ACHN (cell line): ENCODE measurements around the gene STAB2.

Experiments
- DNase-seq: peaks from one replicate; pipeline ENCODE4 v3.0.0-alpha.2; 2015
- in situ Hi-C: cut with HindIII; loops from 2 replicates; pipeline ENCODE4 v1.10.0; 2017; ENCODE audit warnings: low sequenced_read_pairs, low pct_ligation_motif_present, low pct_unique_long_range_greater_than_20kb

Gene STAB2

GRCh38 chr12:103572312-103573045 lies 14.6 kb upstream of the STAB2 start:
- no peak for DNase-seq
- in situ Hi-C loops = no loop called here

GRCh38 chr12:103573185-103573584 lies 13.9 kb upstream of the STAB2 start:
- in situ Hi-C loops = no loop called here
- DNase-seq = no peak

GRCh38 chr12:103578926-103579325 lies 8.1 kb upstream of the STAB2 start:
- in situ Hi-C loops = no loop called here
- DNase-seq = no peak

DNA sequence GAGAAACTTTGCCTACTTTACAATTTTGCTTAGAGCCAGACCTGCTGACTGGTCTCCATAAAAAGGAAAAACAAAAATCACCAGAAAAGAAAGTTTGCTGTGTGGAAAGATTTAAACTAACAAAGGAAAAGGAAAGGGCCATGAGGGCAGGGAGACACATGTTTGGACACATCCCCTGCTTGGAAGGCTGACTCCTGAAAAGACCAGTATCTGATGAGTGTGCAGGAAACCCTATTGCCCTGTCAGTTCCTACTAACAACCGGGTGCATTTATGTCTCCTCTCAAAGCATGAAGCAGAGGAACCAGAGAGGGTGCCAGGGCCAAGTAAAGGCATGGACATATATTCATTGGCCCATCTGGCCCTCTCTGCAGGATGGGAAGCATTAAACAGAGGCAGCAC lies 7.0 kb upstream of the STAB2 start:
- no peak for DNase-seq

GRCh38 chr12:103583008-103583407 lies 4.1 kb upstream of the STAB2 start:
- in situ Hi-C loops = no loop called here
- no peak for DNase-seq

More for the DNA sequence above, 7.0 kb upstream of the STAB2 start:
- in situ Hi-C loops = no loop called here

DNA sequence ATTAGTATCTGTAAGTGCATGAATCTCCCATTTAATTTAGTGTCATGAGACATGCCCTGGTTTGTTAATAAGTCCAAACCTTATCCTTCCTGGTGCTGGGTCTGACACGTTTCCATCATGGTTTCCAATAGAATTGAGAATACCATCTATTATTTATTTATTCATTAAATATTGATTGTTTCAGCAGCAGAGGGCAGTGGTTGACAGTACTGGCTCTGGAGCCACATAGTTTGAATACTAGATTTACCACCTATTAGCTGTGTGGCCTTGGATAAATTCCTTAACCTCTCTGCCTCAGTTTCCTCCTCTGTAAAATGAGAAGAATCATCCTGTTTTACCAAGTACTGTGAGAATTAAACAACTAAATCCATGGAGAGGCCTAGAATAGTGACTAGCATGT lies 941 bp upstream of the STAB2 start:
- in situ Hi-C loops = no loop called here
- DNase-seq = peak; percentile 18

DNA sequence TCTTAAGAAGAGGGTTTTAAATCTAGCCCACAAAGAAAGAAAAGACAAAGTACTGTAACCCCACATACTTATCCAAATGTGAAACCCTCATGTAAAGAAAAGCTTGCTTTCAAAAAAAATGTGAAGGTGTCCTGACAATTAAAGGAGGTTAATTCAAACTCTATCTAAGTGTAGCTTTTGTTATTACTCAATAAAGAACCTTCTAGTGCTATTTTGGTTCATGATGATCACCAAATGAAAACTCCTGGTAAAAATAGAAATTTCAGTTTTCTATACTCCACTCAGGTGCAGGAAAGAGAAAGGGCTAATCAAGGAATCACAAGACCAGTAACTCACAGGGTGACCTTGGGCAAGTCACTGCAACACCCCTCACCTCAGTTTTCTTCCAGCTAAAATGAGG lies 1.6 kb downstream of the STAB2 start:
- DNase-seq = no peak
- in situ Hi-C loops = no loop called here

- no peak for DNase-seq
- in situ Hi-C loops = no loop called here
These were observed 2.4 kb downstream of the STAB2 start for GRCh38 chr12:103589517-103589916.

GRCh38 chr12:103590271-103590670 lies 3.2 kb downstream of the STAB2 start:
- in situ Hi-C loops = no loop called here
- DNase-seq = no peak

DNA sequence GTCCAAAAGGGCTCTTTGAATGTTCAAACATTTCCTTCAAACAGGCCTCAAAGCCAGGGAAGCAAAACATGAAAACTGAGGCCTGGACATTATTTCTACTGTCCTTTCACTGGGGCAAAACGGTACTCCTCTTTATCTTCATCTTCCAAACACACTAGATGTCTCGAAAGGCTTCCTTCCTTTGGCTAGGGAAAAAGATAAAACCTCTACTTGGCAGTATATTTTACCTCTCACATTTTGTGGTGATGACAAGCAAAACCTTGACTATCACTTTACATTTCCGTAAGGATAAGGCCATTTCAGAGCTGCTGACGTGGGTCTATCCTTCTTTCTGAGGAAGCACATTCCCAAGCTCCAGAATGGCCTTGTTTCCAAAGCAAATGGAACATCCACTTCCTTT lies 9.9 kb downstream of the STAB2 start:
- in situ Hi-C loops = no loop called here
- no peak for DNase-seq

DNA sequence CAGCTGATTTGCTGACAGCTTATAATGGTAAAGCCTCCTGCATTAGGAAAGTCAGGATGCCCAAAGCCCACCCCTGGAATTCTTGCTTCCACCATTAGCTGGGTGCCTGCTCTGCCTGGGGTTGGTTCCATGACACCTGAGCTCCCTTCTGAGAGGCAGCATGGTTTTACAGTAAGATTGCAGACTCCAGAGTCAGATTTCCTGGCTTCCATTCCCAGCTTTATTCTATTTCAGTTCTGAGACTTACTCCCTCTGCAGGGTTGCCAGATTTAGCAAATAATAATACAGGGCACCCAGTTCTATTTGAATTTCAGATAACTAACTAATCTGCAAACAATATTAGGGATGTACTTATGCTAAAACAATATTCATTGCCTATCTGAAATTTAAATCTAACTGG lies 12.2 kb downstream of the STAB2 start:
- in situ Hi-C loops = no loop called here

DNA sequence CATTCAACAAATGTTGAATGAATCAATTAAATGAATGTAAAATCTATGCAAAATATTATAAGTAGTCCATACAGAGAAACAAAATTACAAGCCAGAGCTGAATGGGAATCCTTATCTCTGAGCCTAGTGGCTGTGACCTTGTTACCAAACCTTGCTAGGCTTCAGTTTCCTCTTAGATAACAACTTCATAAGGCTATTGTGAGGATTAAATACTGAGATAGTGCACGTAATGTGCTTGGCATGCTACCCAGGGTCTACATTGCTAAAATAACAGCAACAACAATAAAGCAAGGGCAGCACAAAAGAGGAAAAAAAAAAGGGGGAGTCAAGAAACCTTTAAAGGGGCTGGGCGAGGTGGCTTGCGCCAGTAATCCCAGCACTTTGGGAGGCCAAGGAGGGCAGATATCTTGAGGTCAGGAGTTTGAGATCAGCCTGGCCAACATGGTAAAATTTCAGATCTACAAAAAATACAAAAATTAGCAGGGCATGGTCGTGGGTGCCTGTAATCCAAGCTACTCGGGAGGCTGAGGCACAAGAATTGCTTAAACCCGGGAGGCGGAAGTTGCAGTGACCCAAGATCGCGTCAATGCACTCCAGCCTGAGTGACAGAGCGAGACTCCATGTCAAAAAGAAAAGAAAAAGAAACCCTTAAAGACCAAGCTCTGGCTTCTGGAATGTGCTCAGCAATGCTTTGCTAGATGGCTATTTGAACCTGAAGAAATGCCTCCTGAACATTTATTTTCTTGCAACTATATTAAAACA lies 14.1 kb downstream of the STAB2 start:
- DNase-seq = no peak
- in situ Hi-C loops = no loop called here

More for the DNA sequence above, 12.2 kb downstream of the STAB2 start:
- no peak for DNase-seq

- no peak for DNase-seq
- in situ Hi-C loops = no loop called here
These were observed 33.3 kb downstream of the STAB2 start for GRCh38 chr12:103620395-103620794.

DNA sequence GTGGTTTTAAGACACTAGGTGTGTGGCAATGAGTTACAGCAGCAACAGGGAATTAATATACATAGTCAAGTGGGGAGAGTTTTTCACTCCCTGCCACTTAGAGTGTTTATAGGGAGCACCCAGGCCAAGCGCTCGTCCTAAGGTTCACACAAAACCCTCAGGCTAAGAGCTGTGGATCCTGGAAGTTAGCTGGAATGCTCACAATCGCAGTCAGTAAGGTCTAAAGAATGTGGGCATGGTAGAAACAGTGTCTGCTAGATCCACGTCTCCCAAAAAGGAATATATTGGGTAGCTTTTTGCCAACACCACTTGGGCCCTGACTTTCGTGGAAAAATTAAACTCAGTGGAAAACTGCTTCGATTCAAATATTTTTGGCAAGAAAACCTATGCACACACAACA lies 36.6 kb downstream of the STAB2 start:
- no peak for DNase-seq
- in situ Hi-C loops = no loop called here

GRCh38 chr12:103626498-103626897 lies 39.4 kb downstream of the STAB2 start:
- peak; percentile 28 for DNase-seq

GRCh38 chr12:103627189-103627855 lies 40.2 kb downstream of the STAB2 start:
- in situ Hi-C loops = no loop called here
- no peak for DNase-seq

More at GRCh38 chr12:103626498-103626897, 39.4 kb downstream of the STAB2 start:
- in situ Hi-C loops = no loop called here

GRCh38 chr12:103632554-103633216 lies 45.6 kb downstream of the STAB2 start:
- in situ Hi-C loops = no loop called here
- peak; percentile 89 for DNase-seq

DNA sequence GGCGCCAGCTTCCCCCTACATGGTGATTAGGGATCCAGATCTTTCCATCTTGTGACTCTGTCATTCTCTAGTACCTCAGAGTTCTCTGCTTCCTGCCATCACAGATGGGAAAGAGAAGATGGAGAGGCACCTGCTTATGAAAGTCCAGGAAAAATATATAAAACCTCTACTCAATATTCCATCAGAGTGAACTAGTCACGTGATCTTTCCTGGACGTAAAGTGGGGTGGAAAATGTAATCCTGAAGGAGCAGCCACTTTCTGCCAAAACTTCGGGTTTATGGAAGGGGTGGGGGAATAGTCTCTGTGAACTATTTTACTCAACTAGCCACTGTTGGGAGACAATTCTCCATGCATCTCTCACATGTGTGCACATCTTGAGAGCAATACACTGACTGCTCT lies 47.7 kb downstream of the STAB2 start:
- in situ Hi-C loops = no loop called here
- no peak for DNase-seq

GRCh38 chr12:103635419-103635818 lies 48.3 kb downstream of the STAB2 start:
- no peak for DNase-seq
- in situ Hi-C loops = no loop called here
